ENCODE results near the gene QKI.

Gene QKI

GRCh38 chr6:163490826-163491577 is 76.5 kb downstream of the QKI start:
- no peak for DNase-seq

GRCh38 chr6:163491737-163492300 is 77.3 kb downstream of the QKI start:
- DNase-seq, result no peak

DNA sequence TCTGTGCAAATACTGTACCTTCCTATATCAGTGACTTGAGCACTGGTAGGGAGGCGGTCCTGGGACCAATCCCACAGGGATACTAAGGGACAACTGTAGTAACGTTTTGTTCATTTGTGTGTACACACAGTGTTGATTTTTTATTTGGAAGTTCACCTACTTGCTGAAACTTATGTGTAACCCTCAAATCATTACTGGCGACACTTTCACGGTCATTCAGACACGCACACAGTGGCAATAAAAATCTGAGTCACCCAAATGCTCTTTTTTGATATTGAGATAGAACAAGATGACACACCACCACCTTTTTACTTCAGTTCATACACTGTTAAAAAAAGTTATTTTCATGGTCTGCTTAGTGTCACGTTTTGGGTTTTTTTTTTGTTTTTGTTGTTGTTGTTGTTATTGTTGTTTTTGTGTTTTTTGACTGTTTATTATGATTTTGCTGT is 79.8 kb downstream of the QKI start:
- peak; percentile 62 for DNase-seq

GRCh38 chr6:163496205-163496604 is 81.7 kb downstream of the QKI start:
- no peak for DNase-seq

GRCh38 chr6:163500105-163500504 is 85.6 kb downstream of the QKI start:
- no peak for DNase-seq

- no peak for DNase-seq
These were observed 86.5 kb downstream of the QKI start for GRCh38 chr6:163501026-163501425.

DNA sequence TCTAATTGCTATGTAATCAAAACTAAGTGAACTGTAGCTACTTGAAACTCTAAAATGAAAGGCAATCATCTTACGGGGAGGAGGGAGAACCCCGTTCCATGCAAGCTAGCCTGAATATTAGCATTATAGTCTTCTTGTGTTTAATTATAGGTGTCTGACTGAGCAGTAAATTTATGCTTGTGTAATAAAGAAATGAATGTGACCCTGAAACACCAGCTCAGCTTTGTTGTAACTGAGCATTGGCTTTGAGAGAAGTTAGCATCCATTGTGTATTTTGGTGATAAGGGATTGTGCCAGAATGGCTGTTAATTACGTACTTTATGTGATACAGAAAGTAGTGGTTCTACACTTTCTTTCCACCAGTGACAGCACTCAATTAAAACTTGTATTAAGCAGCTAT is 86.9 kb downstream of the QKI start:
- no peak for DNase-seq

GRCh38 chr6:163504984-163505640 is 90.6 kb downstream of the QKI start:
- no peak for DNase-seq

DNA sequence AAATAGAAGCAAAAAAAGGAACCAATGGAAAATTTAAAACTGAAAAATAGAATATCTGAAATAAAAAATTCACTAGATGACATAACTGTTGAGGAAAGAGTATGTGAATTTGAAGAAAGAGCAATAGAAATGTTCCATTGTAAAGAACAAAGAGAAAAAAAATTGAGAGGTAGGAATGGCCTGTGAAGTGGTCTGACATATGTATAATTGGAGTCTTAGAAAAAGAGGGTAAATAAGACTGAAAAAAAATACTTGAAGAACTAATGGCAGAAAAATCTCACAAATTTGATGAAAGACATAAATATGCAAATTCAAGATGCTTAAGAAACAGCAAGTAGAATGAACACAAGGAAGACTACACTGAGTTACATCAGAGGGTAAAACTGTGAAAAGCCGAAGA is 93.4 kb downstream of the QKI start:
- DNase-seq, result no peak

- no peak for DNase-seq
These were observed 98.5 kb downstream of the QKI start for GRCh38 chr6:163513003-163513402.

GRCh38 chr6:163513570-163514166 is 99.2 kb downstream of the QKI start:
- DNase-seq, result no peak

GRCh38 chr6:163516908-163517307 is 102.4 kb downstream of the QKI start:
- DNase-seq, result no peak

DNA sequence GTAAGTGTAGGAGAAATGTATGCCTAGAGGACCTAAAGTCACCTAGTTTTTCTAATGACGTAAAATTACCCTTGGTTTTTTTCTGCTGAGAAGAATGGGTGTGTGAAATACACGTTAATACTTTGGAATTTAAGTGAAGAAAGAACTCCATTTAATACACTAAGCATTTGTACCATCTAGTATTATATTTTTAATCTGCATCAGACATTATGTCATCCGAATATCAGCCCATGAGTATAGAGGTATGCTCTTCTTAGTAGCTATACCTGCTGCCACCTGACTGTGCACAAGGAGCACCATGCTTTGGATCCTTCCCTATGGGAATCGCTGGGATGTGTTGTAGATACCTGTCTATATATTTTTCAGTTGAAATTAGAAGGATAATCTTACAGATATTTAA is 106.4 kb downstream of the QKI start:
- DNase-seq, result no peak

GRCh38 chr6:163522033-163522432 is 107.5 kb downstream of the QKI start:
- no peak for DNase-seq

DNA sequence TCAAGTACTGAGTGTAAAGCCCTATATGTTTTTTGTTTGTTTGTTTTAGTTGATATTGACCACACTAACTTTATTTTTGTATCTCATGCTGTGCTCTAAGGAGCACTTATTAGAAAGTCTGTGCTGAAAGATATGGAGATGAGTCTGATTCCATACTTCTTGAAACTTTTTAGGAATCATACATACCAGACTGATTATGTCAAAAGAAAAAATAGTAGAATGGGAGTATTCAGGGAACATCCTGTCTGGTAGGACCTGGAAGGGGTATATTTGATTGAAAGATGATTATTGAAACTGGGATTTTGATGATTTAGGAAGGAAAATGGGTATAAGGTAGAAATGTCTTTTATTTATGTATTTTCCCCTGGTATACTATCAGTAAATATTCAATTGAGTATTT is 111.4 kb downstream of the QKI start:
- peak; percentile 59 for DNase-seq

DNA sequence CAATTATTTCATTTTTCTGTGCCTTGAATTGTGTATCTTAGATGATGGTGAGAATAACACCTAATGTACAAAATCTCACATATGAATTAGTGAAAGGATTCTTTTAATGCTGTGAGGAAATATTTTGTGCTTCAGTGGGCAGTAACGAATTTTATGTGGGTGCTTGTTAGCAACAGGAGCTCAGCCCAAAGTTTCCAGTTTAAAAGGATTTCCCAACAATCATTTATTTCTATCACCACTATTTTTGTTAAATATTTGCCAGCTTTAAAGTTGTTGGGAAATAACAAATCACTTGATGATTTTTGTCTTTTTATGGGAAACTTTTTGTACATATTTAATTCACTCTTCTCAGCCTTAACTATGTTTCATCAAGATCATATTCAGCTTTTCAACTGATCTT is 111.8 kb downstream of the QKI start:
- DNase-seq, result no peak

- no peak for DNase-seq
These were observed 112.8 kb downstream of the QKI start for GRCh38 chr6:163527291-163527690.

DNA sequence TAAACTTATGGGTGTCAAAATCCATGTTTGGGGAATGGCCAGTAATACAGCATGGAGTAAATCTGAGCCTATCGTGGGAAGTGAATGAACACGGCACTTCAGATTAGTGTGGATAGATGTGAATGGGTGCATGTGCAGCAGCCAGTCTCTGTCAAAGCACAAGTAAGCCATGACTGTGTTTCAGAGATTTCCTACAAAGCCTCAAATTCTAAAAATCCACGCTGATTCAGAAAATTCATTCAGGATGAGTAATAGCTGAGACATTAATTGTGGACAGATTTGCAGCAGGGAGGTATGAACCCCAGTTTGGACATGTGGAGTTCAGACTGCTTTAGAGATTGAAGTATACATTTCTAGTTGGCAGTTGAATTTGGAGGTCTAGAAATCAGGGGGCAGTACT is 115.1 kb downstream of the QKI start:
- DNase-seq, result peak; percentile 96

DNA sequence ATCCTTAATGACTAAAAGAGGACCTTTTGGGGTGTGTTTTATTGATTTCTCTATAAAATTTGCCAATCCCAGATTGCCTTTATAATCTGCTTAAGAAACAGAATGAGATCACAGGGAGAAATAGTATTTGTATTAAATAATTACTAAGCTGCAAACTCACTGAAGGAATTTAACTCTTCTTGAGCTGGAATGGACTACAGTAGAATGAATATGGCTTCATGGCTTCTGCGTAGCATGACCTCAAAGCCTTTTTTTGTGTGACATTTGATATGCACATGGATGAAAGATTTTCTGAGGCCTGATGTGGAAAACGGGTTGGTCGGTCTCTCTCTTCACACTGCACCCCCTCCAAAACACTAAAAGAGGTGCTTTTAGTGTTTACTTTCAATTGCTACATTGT is 115.9 kb downstream of the QKI start:
- DNase-seq, result peak; percentile 8

DNA sequence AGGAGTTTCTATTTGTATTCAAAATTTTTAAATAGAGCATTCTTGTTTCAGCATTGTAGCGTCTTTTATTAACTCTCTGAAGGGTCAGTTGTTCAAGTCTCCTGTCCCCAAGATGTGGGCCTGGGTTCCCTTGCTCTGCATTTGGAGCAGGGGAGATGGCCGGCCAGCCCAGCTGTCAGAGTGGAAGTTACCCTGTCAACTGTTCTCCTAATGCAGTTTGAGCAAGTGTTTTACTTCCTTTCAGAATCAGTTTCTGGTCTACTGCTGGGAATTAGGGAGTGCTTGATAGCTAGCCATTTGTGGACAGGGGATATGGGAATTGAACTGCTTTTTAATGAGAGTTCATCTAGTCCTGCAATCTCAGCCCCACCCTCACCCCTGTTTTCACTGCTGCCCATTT is 116.6 kb downstream of the QKI start:
- DNase-seq, result peak; percentile 17

DNA sequence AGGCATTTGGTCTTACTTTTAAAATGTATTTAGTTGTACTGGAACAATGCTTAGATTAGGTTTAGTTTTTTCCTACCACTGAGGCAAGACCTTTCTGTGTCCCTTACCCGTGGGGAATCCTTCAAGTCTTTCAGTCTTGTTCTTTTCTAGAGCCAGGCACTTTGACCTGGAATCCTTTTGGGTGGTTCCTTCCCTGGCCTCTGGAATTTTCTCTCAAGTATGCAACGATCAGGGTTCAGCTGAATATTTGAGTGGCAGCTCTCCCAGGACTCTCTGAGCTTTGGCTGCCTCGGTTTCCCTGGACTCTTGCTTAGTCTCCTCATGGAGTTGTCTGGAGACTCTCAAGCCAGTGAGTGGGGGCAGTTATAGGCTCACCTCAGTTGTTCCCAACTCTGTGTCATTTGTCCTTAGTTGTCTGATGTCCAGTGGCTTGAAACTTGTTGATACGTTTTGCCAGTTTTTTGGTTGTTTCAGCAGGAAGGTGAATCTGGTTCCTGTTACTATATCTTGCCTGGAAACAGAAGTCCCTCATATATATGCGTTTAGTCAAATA is 118.1 kb downstream of the QKI start:
- no peak for DNase-seq

GRCh38 chr6:163533443-163533842 is 118.9 kb downstream of the QKI start:
- DNase-seq, result peak; percentile 93

DNA sequence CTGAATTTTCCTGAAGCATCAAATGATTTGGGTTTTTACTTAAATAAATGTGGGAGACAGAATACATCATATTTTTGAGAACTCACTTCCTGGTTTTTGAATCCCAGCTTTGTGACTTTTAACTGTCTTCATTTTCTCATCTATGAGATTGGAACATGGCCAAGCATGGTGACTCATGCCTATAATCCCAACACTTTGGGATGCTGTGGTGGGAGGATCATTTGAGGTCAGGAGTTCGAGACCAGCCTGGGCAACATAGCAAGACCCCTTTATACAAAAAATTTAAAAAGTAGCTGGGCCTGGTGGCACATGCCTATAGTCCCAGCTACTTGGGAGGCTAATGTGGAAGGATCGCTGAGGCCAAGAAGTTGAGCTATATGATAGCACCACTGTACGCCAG is 122.3 kb downstream of the QKI start:
- DNase-seq, result peak; percentile 57

DNA sequence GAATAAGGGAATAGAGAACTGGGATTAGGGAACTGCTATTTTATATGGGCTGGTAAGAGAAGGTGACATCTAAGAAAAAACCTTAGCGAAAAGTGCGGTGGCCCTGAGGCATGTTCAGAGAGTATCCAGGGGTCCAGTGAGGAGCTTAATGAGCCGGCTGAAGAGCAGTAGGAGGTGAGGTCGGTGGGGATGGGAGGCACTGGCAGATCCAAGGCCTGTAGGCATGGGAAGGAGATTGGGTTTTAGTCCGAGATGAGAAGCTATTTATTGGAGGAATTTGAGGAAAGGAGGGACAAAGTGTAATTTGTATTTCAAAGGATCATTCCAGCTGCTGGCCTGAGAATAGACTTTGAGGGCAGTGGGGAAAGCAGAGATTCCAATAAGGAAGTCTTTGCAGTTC is 123.8 kb downstream of the QKI start:
- DNase-seq, result no peak
